UCSD-AML1 (cell line): ENCODE measurements around the gene EYA3.

Source experiments
- DNase-seq: peaks from one replicate; lab custom pipeline; 2025; ENCODE audit not compliant: unreplicated experiment; lab: John Stamatoyannopoulos, UW

Gene EYA3

DNA sequence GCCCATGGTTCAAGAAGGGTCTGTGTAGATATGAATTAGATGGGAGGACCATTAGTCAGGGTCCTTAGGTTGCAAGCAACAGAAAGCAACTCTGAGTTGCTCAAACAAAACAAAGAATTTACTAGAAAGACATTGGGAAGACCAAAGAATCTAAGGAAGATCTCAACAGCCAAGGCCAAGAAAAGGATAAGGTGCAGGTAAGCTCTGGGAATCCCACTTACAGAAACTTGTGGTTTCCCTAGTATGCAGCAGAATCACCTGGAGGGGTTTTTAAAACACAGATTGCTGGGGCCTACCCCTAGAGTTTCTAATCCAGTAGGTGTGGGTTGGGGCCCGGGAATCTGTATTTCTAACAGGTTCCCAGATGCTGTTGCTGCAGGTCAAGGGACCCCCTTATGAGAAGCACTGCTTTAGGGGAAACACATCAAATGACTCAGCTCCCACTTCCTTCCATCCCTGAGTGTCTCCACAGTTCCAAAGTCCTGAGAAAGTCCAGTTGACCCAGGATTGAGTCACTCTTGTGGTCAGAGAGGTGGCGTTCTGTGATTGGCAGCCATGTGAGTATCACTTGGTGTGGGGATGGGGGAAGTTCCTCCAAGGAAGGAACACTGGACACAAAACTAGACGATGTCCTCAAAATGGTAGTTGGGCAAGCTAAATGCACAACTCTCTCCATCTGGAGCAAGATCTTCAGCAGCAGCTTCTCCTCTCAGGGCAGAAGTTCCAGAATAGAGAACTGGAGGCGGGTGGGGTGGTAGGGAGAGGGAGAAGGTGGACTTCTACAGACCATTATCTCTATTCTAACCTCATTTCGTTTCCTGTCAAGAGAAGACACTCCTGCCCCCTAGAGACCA lies 24.2 kb upstream of the EYA3 start:
- DNase-seq: peak; percentile 45

DNA sequence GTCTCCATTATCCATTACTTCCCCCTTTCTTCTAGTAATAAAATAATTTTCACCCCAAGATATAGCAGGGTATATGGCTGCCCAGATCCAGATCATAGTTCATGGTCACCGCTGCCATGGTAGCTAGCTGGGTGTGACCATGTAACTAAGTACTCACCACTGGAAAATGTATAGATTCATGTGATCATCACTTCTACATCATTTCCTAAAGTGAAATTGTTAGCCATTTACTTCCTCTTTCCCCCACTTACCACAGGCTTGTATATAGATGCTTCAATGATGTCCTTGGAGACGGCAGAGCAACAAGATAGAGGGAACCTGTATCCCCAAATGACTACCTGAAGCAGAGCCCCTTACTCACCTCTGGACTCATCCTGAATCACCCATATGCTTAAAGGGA lies 22.7 kb upstream of the EYA3 start:
- peak; percentile 31 for DNase-seq

DNA sequence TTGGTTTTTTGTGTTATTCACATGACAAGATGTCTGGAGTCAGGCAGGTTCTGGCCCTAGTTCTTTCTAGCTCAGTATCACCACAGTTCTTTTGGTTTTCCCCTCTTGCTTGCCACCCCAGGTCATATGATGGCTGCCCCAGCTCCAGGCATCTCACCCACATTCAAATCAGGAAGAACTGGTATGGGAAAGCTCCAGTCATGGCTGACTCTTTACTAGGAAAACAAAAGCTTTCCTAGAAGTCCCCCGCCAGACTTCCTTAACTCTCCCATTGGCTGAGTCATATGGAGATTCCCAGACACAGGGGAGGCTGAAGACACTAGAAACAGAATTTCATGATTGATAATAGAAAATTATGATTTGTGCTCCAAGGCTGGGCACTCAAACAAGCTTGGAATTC lies 22.1 kb upstream of the EYA3 start:
- no peak for DNase-seq

DNA sequence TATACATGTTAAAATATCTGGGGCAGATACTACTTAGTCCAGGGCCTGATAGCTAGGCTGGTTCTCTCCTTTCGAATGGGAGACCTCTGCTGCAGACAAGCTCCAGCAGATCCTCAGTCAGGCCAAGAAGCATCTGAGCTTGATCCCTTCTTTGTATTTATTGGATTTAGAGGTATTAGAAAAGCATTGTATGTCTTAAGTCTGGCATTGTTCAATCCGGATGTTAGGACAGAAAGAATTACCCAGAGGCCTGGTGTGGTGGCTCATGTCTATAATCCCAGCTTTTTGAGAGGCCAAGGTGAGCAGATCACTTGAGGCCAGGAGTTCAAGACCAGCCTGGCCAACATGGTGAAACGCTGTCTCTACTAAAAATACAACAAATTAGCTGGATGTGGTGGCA lies 21.2 kb upstream of the EYA3 start:
- DNase-seq: no peak

DNA sequence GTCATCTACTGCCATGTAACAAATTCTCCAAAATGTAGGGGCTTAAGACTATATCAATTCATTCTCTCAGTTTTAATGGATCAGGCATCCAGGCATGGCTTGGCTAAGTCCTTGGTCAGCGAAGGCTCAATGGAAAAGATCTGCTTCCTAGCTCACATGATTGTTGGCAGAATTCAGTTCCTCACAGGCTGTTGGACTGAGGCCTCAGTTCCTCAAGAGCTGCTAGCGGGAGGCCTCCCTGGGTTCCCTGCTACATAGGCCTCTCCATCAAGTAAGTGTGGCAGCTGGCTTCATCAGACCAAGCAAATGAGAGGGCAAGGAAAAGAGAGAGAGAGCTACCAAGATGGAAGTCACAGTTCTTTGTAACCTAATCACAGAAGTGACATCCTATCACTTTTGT lies 19.6 kb upstream of the EYA3 start:
- DNase-seq: no peak

DNA sequence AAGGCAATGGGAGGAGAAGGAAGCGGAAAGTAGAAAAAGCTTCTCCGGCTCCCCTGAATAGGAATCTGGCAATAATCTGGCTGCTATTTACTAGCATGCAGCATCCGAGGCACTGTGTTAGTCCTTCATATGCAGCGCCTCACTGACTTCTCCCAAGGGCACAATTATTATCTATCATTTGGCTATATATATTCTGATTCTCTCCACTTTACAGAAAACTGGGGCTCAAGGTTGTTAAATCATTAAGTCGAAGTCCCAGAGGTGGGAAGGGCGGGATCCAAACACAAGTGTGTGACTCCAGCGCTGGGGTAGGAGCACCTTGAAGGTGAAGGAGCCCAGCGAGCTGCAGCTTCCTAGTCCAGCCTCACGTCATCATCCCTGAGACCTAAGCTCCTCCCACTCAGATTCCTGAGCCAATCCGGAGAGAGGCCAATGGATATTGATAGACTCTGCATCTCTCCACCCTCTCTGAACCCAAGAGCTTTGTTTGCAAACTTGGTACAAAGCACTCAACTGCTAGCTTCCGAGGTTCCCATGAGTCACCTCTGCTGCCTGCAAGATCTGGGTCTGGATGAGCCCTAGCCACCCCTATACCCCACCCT lies 16.6 kb upstream of the EYA3 start:
- DNase-seq: no peak

DNA sequence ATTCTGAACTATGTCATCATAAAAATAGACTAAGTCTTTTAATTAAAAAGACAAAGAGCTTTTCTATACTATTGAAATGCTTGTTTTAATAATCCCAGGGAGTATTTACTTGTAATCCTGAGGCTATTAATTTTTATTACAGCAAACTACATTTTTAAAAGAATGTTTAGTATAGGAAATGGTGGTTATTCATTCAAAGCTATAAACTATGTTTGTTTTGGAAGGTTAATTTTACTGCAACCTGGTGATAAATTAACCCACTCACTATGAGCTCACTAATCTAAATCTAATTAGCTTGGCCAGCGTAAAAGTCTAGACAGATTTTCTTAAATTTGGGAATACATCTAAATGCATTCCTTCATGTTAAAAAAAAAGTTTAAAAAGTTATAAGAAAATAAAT lies 13.8 kb upstream of the EYA3 start:
- no peak for DNase-seq

DNA sequence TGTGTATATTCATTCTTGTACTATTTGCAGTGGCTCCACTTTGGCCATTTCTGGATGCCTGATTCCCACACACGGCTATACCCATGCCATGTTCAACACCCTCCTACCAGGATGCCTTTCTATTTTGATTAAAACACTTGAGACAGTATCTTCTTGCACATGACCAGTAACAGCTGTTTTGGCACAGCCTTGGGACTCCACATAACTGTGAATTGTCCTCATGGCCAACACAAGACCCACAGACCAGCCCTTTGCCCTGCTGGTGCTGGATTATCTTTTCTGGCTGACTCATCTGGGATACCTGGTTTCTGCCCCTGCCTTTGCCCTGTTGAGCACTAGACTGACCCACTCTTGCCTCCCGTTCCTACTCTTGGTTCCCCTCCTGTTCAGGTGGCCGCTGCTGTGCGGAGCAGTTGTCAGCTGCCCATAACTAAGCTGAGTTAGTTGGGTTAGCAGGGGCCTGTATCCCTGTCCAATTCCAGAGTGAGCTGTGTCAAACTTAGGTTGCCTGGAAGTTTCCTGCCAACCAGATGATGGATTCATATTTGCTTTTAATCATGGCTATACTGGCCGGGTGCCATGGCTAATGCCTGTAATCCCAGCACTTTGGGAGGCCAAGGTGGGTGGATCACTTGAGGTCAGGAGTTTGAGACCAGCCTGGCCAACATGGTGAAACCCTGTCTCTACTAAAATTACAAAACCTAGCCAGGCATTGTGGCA lies 10.8 kb upstream of the EYA3 start:
- DNase-seq: no peak

DNA sequence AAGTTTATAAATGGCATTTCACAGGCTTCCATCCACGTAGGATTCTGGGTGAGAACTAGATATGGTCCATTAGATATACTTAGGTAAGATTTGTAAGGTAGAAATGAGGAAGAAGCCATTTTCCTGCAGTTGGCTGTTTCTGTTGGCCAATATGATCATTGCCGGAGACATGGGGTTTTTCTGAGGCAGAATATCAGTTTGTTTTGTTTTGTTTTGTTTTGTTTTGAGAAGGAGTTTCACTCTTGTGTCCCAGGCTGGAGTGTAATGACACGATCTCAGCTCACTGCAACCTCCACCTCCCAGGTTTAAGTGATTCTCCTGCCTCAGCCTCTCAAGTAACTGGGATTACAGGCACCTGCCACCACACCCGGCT lies 8.7 kb upstream of the EYA3 start:
- no peak for DNase-seq

DNA sequence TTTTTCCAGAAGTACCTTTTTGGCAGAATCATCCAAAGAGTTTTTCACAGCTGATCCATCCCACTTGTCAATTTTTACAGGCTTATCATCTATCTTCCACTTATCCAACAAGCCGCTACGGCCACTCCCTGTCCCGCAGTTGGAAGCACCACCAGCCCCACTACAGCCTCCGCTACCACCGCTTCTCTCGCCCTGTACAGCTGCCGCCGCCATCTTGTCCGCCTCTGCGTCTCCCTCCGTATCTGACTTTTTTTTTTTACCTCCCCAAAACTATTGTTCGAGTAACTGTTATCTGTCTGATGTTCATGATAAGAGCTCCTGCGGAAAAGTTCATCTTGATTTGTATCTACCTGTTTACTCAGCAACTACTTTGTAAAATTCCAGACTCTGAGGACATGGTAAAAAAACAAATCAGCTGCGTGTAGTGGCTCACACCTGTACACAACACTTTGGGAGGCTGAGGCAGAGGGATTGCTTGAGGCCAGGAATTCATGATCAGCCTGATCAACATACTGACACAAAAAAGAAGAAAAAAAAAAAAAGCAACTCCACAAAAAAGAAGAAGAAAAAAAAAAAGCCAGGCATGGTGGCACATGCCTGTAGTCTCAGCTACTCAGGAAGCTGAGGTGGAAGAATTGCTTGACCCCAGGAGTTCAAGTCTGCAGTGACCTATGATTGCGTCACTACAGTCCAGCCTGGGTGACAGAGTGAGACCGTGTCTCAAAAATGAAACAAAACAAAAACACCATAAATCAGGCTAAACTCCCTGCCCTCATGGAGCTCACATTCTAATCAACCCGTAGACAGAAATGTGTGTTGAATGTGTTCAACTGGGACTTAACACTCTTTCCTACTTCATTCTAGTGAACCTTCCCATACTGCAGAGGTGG lies 8.0 kb upstream of the EYA3 start:
- no peak for DNase-seq

DNA sequence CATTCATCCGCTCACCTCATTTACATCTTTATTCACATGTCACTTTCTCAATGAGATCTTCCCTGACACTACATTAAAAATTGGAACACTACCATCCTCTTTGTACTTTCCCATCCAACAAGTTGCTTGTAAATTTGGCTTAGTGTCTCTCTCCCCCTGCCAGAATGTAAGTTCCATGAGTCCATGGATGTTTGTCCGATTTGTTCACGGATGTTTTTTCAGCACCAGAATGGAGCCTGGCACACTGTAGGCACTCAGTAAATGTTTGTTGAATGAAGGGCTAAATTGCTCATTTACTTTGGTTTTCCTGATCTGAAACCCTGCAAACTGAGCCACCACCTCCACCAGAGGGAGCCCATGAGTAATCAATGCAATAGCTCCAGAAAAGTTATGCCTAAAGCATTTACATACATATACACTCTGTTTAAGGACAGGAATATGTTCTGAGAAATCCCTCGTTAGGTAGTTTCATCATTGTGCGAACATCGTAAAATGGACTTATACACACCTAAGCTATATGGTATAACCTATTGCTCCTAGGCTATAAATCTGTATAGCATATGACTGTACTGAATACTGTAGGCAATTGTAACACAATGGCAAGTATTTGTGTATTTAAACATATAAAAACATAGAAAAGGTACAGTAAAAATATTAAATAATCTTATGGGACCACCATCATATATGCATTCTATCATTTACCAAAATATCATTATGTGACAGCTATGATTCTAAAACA lies 2.8 kb upstream of the EYA3 start:
- DNase-seq: peak; percentile 70

DNA sequence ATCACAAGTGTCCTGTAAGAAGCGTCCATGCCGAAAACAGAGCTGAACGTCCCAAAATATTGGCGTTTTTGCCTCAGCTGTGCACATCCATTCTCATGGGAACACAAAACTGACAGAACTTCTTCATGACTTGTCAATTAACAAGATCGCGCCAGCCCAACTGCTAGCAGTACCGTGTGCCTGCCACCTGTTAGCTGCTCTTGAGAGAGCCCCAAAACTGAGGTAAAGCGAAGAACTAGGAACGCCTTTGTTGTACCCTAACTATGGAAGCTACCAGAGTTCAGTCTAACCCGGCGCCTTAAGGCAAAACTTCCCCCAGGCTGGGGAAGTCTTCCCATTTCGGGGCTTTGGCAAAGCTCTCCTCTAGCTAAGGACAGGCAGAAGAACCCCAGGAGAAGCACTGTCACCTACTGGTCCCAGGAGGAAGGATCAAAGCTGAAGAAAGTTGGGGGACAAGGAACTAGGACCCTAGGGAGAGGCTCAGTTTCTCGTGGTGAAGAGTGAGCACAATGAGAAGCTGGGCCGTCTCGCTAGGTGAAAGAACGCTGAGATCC lies 719 bp downstream of the EYA3 start:
- peak; percentile 58 for DNase-seq

DNA sequence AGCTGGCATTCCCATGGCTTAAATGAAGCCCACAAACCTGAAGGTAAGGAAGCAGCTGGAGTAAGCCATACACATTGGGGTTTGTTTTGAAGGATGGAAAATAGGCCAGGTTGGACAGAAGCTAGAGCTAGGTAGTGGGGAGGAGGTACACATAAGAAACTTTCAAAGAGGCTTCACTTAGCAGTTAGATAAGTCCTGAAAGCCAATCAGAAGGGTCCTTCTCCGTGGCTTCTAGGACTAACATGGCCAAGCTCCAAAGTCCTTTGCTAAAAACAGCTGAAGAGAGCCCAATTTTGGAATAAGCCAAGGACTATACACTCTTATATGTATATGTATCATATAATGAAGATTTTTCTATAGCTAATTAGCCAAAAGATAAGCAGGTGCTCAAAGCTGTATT lies 1.8 kb downstream of the EYA3 start:
- DNase-seq: no peak

DNA sequence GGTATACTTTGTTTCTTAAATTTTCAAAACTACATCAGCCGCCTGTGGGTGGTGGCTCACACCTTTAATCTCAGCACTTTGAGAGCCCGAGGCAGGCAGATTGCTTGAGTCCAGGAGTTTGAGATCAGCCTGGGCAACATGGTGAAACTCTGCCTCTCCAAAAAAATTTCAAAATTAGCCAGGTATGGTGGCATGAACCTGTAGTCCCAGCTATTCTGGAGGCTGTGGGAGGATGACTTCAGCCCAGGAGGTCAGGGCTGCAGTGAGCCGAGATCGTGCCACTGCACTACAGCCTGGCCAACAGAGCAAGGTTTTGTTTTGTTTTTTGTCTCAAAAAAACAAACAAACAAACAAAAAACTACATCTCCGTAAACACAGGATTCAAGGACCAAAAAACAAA lies 3.3 kb downstream of the EYA3 start:
- DNase-seq: no peak

DNA sequence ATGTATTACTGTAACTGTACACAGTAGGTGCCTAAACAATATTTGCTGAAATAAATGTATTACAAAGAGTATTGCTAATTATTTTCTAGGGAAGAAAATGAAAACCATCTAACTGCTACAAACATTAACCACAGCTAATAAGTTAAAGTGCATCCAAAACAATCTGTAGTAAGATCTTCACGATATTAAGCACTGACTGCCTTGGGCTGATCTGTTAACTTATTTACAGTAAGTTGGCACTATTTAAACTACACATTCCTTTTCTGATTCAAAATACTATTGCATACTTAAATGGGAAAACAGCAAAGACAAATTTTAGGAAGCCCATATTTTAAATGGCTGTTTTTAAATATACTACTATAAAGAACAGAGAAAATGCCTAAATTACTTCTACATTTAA lies 4.5 kb downstream of the EYA3 start:
- no peak for DNase-seq

DNA sequence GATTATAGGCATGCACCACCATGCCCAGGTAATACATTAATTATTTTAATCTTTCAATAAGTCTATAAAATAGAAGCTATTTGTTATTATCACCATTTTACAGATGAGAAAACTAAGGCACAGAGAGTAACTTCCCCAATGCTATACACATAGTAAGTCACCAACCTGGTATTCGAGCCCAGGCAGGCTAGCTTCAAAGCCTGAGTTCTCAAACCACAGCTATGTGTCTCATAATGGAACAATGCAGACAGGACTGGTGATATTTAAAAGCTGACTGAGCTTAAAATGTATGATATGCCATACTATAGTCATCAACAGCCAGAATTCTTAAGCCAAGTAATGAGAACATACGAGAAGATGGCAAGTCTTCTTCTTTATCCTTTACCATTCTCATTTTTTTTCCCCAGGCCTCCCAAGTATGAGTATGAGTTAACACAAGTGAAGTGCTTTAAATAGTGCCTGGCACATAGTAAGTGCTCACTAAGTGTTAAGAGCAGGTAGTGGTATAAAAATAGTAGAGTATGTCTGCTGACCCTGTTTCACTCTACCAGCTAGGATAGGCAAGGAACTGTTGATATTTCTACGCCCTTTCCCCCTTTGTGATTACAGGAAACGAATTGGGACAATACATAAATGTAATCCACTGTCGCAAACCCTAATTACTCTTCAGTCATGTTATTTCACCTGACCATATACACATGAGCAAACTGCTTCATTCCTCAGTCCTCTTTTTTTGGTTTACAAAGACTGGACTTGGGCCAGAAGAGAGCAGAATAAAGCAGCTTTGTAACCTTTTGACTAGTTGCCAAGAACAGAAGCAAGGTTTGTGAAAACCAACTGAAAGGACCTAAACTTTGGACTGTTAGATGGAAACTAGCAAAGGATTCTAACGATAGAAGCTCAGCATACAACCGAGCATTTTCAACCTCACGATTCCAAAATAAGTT lies 9.5 kb downstream of the EYA3 start:
- DNase-seq: no peak

DNA sequence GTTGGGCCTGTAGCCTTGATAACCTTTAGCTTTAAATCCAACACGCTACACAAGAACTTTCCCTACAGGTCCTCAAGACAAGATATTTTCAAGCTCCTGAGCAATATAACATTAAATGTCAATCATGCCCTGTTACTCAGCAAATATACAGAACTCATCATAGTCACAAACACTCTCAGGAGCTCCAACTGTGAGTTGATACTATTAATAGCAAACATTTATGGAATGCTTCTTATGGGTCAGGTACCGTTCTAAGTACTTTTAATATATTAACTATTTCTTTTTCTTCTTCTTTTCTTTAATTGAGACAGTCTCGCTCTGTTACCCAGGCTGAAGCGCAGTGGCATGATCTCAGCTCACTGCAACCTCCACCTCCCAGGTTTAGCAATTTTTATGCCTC lies 10.1 kb downstream of the EYA3 start:
- no peak for DNase-seq

DNA sequence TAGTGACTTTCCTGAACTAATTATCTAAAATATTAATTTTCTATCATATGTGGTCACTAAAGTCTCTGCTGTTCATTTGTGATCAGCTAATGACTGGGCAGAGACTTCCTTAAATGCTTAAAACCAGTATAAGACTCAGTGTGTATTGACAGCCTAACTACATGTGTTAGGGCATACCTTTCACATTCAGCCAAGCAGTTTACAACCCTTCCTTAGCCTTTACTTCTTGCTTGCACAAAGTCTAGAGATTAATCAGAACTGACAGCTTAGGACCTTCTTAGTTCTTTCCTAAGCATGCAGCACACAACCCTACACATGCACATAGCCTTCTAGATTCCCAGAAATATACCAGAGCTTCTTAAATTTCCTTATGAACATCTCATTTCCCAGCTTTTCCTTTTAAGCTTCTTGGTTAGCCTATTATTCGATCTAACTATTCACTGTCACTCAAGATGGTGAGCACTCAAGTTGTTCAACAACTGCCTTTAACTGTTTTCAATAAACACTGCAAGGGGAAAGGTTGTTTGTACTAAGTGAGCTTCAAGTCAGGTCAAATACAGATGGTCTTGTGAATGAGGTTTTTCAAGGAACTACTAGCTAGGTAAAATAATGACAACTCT lies 13.4 kb downstream of the EYA3 start:
- DNase-seq: no peak

DNA sequence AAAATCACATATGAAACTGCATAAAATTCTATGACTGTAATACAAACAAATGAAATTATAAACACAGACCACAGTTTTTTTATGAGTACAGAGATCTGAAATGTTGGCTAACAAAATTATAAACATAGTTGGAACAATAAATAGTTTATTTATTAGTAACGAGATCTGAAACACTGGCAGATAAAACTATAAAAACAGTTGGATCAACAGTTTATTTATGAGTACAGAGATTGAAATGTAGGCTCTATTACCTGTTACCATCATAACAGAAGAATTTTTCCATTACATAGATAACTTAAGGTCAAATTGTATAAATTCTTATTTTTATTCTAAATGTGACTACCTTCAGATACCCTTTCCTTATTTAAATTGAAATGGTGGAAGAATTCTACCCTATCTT lies 14.5 kb downstream of the EYA3 start:
- no peak for DNase-seq
